Measurements from ENCODE around the gene ZSCAN21. TPM values are rescaled to one million over a fixed set of nuclear protein-coding genes. Genes with fewer than 3 reads are reported as not detected.
A peak's percentile ranks its signal among the peaks of the same experiment; 100 is the strongest.

Gene ZSCAN21
- total and polyA plus RNA-seq, 2 experiments from 2014 or later, result 3.4 to 8.2 TPM

- Histone ChIP-seq H3K27ac (no peak overlapping the region), H3K79me2 (ENCODE audit: insufficient read depth) (peaks cover 87% of the 10 kb centered on the region), H3K36me3 (ENCODE audit: low read depth) (peaks cover 57% of the 10 kb centered on the region), H4K20me1 (ENCODE audit: insufficient read depth) (no peaks in the 10 kb centered on the region), H3K4me1 (ENCODE audit: insufficient read depth) (peaks cover 12% of the 10 kb centered on the region), H3K4me2 (ENCODE audit: unreplicated experiment) (no peak overlapping the region), H3F3A (ENCODE audit: insufficient read depth) (peaks cover 55% of the 10 kb centered on the region), H2AFZ (no peak overlapping the region), H3K9me2 (ENCODE audit: insufficient read depth) (no peaks in the 10 kb centered on the region), H3K9ac (no peak overlapping the region), H3K4me3 (no peak overlapping the region), H3K9me3 (ENCODE audit: low read depth) (no peaks in the 10 kb centered on the region), H3K27me3 (replicated peaks; ENCODE audit: insufficient read depth) (no peaks in the 10 kb centered on the region)
- 75 to 80% methylated on average over 9 of the region's 9 CpGs for WGBS, 2 experiments (ENCODE audit: low coverage in 1 of 2, low lambda C conversion rate in 2 of 2, missing lambda C conversion rate in 2 of 2)
- in situ Hi-C loops (cut with MboI), result no loop called here
- TF ChIP-seq EZH2 (IDR thresholded peaks at IDR 0.05; ENCODE audit: insufficient read depth, poor library complexity, severe bottlenecking) (no peak), EZH2phosphoT487 (IDR thresholded peaks at IDR 0.05; ENCODE audit: insufficient read depth, low read depth) (no peak)
- DNase-seq, result no peak
Measured at GRCh38 chr7:100095289-100095688, 45.7 kb downstream of the ZSCAN21 start.

GRCh38 chr7:100095704-100096103, 46.1 kb downstream of the ZSCAN21 start:
- H3K36me3 ChIP-seq (ENCODE audit: low read depth), result peaks cover 57% of the 10 kb centered on the region
- in situ Hi-C loops (cut with MboI), result no loop called here
- no peak overlapping the region for H3K9ac ChIP-seq
- no peak for TF ChIP-seq EZH2 (IDR thresholded peaks at IDR 0.05; ENCODE audit: insufficient read depth, poor library complexity, severe bottlenecking)
- TF ChIP-seq EZH2phosphoT487 (IDR thresholded peaks at IDR 0.05; ENCODE audit: insufficient read depth, low read depth), result no peak
- H2AFZ ChIP-seq, result no peak overlapping the region
- no peak for DNase-seq
- peaks cover 10% of the 10 kb centered on the region; the same call in 1 of the 2 replicates for H3K4me1 ChIP-seq (ENCODE audit: insufficient read depth)
- no peaks in the 10 kb centered on the region for H3K27me3 ChIP-seq (replicated peaks; ENCODE audit: insufficient read depth)
- no peak overlapping the region for H3K27ac ChIP-seq
- H3K4me3 ChIP-seq, result no peak overlapping the region
- WGBS, 2 experiments (ENCODE audit: low coverage in 1 of 2, low lambda C conversion rate in 2 of 2, missing lambda C conversion rate in 2 of 2), result 94% methylated on average over 17 of the region's 17 CpGs
- peaks cover 50% of the 10 kb centered on the region for H3F3A ChIP-seq (ENCODE audit: insufficient read depth)
- peaks cover 83% of the 10 kb centered on the region for H3K79me2 ChIP-seq (ENCODE audit: insufficient read depth)
- H4K20me1 ChIP-seq (ENCODE audit: insufficient read depth), result no peaks in the 10 kb centered on the region
- no peak overlapping the region for H3K4me2 ChIP-seq (ENCODE audit: unreplicated experiment)
- no peaks in the 10 kb centered on the region for H3K9me2 ChIP-seq (ENCODE audit: insufficient read depth)
- H3K9me3 ChIP-seq (ENCODE audit: low read depth), result no peaks in the 10 kb centered on the region

- TF ChIP-seq EZH2 (IDR thresholded peaks at IDR 0.05; ENCODE audit: insufficient read depth, poor library complexity, severe bottlenecking), result no peak
- no peak for TF ChIP-seq EZH2phosphoT487 (IDR thresholded peaks at IDR 0.05; ENCODE audit: insufficient read depth, low read depth)
- DNase-seq, result no peak
- no peaks in the 10 kb centered on the region for H3K9me3 ChIP-seq (ENCODE audit: low read depth)
- no peaks in the 10 kb centered on the region for H3K27me3 ChIP-seq (replicated peaks; ENCODE audit: insufficient read depth)
- no peaks in the 10 kb centered on the region for H4K20me1 ChIP-seq (ENCODE audit: insufficient read depth)
- peaks cover 41% of the 10 kb centered on the region for H3K36me3 ChIP-seq (ENCODE audit: low read depth)
- 86 to 95% methylated on average over 10 of the region's 10 CpGs for WGBS, 2 experiments (ENCODE audit: low coverage in 1 of 2, low lambda C conversion rate in 2 of 2, missing lambda C conversion rate in 2 of 2)
- H3K27ac ChIP-seq, result no peak overlapping the region
- H3K9me2 ChIP-seq (ENCODE audit: insufficient read depth), result no peaks in the 10 kb centered on the region
- H3K4me2 ChIP-seq (ENCODE audit: unreplicated experiment), result no peak overlapping the region
- H3K4me1 ChIP-seq (ENCODE audit: insufficient read depth), result peaks cover 5% of the 10 kb centered on the region; the same call in 1 of the 2 replicates
- in situ Hi-C loops (cut with MboI), result no loop called here
- H3K79me2 ChIP-seq (ENCODE audit: insufficient read depth), result peaks cover 66% of the 10 kb centered on the region
- H2AFZ ChIP-seq, result no peak overlapping the region
- no peak overlapping the region for H3K4me3 ChIP-seq
- H3K9ac ChIP-seq, result 0 out of 2 replicates have a peak overlapping the region, but pooled peaks have one; percentile 86
- H3F3A ChIP-seq (ENCODE audit: insufficient read depth), result peaks cover 21% of the 10 kb centered on the region; the same call in 1 of the 2 replicates
Measured at GRCh38 chr7:100098913-100099312, 49.3 kb downstream of the ZSCAN21 start.

GRCh38 chr7:100099452-100099851, 49.9 kb downstream of the ZSCAN21 start:
- Histone ChIP-seq H3K4me3 (peak overlapping the region; percentile 94), H3K27me3 (replicated peaks; ENCODE audit: insufficient read depth) (no peaks in the 10 kb centered on the region), H3K9me3 (ENCODE audit: low read depth) (no peaks in the 10 kb centered on the region), H4K20me1 (ENCODE audit: insufficient read depth) (no peaks in the 10 kb centered on the region), H3K79me2 (ENCODE audit: insufficient read depth) (peaks cover 63% of the 10 kb centered on the region), H3K4me1 (ENCODE audit: insufficient read depth) (peaks cover 5% of the 10 kb centered on the region; the same call in 1 of the 2 replicates), H3K9me2 (ENCODE audit: insufficient read depth) (no peaks in the 10 kb centered on the region), H3K4me2 (ENCODE audit: unreplicated experiment) (peak overlapping the region; percentile 99), H3K27ac (no peak overlapping the region), H3K9ac (peak overlapping the region; percentile 86), H2AFZ (0 out of 2 replicates have a peak overlapping the region, but pooled peaks have one; percentile 61), H3F3A (ENCODE audit: insufficient read depth) (peaks cover 18% of the 10 kb centered on the region; the same call in 1 of the 2 replicates), H3K36me3 (ENCODE audit: low read depth) (peaks cover 40% of the 10 kb centered on the region)
- DNase-seq, result no peak
- TF ChIP-seq EZH2 (IDR thresholded peaks at IDR 0.05; ENCODE audit: insufficient read depth, poor library complexity, severe bottlenecking) (no peak), EZH2phosphoT487 (IDR thresholded peaks at IDR 0.05; ENCODE audit: insufficient read depth, low read depth) (no peak)
- WGBS, 2 experiments (ENCODE audit: low coverage in 1 of 2, low lambda C conversion rate in 2 of 2, missing lambda C conversion rate in 2 of 2), result 83 to 88% methylated on average over 12 of the region's 12 CpGs
- in situ Hi-C loops (cut with MboI), result no loop called here

Measured in GM23248 (cell line).